Sigmoid colon (tissue), 3 donors: ENCODE results near the gene HDLBP.

Experiments
- POLR2A ChIP-seq, 2 donors: fragments of 450-650 bp; IDR thresholded peaks; one replicate each; pipeline ENCODE4 v1.6.1; 2016; ENCODE audit warnings: antibody characterized with exemption in 2 of 2, mild to moderate bottlenecking in 2 of 2, moderate library complexity in 2 of 2
- TF ChIP-seq, protein P1 (sequence below), 4 experiments: fragments of 450-650 bp in 3 of 4; fragments of 200-600 bp in 1 of 4; IDR thresholded peaks; one replicate each; pipeline ENCODE4 v1.5.1; 2016 to 2019; ENCODE audit warnings: antibody characterized with exemption in 4 of 4, mild to moderate bottlenecking in 3 of 4, moderate library complexity in 2 of 4

DNA sequence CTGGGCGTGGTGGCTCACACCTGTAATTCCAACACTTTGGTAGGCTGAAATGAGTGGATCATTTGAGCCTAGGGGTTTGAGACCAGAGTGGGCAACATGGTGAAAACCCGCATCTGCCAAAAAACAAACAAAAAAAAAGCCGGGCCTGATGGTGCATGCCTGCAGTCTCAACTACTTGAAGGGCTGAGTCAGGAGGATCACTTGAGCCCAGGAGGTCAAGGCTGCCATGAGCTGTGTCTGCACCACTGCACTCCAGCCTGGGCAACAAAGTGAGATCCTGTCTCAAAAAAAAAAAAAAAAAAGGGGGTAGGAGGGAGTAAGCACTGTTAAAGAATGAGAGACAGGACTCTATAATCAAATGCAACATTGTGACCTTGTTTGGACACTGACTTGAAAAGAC is 54.6 kb downstream of the HDLBP start:
- no peak for TF ChIP-seq POLR2A (IDR thresholded peaks at IDR 0.05)
- TF ChIP-seq, protein P1, sequence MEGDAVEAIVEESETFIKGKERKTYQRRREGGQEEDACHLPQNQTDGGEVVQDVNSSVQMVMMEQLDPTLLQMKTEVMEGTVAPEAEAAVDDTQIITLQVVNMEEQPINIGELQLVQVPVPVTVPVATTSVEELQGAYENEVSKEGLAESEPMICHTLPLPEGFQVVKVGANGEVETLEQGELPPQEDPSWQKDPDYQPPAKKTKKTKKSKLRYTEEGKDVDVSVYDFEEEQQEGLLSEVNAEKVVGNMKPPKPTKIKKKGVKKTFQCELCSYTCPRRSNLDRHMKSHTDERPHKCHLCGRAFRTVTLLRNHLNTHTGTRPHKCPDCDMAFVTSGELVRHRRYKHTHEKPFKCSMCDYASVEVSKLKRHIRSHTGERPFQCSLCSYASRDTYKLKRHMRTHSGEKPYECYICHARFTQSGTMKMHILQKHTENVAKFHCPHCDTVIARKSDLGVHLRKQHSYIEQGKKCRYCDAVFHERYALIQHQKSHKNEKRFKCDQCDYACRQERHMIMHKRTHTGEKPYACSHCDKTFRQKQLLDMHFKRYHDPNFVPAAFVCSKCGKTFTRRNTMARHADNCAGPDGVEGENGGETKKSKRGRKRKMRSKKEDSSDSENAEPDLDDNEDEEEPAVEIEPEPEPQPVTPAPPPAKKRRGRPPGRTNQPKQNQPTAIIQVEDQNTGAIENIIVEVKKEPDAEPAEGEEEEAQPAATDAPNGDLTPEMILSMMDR (IDR thresholded peaks at IDR 0.05) = no peak
